Hepatic stellate cell (primary cell): ENCODE results near the gene TLK1.

Source experiments
- DNase-seq: peaks from one replicate; pipeline ENCODE4 v3.0.0; 2011; ENCODE audit warnings: low spot score

TLK1 gene

GRCh38 chr2:171160119-171160955 is at the start of gene TLK1:
Gene TLK1, minus strand, starts transcription at chr2:171160893. Its CDS starts 465 bp downstream, at chr2:171160428.
- DNase-seq: peak; percentile 65

DNA sequence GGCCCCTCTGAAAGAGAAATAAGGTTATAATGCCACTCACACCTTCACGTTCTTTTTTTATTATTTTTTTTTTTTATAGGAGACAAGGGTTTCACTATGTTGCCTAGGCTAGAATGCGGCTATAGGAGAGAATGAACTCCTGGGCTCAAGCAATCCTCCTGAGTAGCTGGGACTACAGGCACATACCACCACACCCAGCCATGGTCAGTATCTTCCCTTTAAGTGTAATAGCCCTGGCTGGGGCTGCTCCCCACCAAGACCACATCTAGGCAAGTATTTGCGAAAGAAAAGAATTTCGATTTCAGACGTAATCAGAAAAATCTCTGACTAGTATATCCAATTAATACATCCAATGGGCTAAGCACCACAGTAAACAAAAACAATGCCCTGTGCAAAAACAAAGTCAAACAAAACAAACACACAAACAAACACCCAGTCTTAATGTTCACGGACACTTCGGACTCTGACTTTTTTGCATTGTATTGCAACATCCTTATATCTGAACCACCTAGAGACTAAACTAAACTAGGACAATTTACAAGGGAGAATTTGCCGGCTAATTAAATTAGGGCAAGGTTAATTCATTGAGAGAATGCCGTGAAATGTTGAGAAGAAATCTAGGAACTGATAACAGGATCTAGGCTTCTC is 49.6 kb upstream of the TLK1 start:
- DNase-seq: no peak

- DNase-seq: no peak
Observed at GRCh38 chr2:171208657-171209056, 48.0 kb upstream of the TLK1 start.

- DNase-seq: no peak
Observed at GRCh38 chr2:171206422-171207115, 45.9 kb upstream of the TLK1 start.

DNA sequence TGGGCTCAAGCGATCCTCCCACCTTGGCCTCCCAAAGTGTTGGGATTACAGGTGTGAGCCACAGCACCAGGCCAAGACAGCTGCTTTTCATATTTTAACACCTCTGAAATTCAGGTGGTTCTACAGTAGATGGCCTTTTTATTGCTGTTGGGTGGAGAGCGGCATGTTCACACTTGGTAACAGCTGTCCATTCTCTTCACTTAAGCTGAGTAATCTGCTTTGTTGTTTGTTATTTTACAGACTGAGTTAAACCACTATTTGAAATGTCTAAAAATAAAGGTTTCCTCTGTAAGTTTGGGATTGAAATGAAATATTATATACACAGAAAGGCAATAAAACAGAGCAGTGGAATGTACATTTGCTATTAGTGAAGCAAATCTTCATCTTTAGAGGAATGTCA is 44.9 kb upstream of the TLK1 start:
- DNase-seq: no peak

- no peak for DNase-seq
Observed at GRCh38 chr2:171201767-171202166, 41.1 kb upstream of the TLK1 start.

- no peak for DNase-seq
Observed at GRCh38 chr2:171201271-171201670, 40.6 kb upstream of the TLK1 start.

DNA sequence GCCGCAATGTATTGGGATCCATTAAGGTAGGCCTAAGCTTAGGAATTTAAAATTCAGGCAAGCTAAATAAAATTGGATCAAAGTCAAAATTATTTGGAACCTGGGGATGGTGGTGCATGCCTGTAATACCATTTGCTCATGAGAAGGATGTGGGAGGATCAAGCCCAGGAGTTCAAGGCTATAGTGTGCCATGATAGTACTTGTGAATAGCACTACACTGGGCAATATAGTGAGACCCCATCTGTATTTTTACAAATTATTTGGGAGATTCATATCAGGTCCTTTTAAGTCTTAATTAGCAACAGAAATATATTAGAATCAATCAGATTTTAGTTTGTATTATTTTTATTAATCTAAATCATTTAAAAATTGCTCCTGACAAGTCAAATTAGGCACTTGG is 39.8 kb upstream of the TLK1 start:
- DNase-seq: no peak

- no peak for DNase-seq
Observed at GRCh38 chr2:171191021-171191420, 30.3 kb upstream of the TLK1 start.

DNA sequence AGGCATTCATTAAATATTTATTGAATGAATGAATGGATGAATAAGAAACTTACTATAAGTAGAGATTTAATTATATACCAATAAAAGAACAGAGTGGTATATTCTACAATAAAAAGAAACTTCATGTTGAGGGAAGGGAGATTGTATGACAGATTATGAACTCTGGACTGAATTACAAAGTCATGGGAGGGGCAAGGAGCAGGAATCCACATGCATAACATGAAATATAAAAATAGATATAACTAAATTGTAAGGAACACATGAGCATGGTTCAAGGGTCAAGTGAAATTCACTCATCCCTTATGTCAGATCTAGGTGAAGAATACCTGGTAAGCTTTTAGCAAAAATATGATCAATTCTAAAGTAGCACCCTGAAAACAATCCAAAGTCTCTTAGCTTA is 27.1 kb upstream of the TLK1 start:
- no peak for DNase-seq

GRCh38 chr2:171187177-171187576 is 26.5 kb upstream of the TLK1 start:
- no peak for DNase-seq

DNA sequence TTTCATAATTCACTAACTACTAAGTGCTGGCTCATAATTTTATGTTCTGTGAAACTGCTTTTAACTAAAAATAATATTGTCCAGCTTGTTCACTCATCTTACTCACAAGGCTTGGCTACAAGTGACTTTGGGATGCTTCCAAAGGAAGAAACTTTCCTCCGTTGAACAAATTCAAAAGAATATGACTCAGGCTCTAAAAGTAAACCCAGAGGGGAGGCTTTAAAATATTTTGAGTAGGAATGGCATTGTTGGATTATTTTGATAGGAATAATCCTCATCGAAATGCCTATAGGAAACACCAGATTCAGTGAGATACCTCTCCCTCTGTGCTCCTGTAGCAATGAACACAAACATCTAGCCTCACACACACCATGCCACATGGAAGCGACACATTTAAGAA is 25.2 kb upstream of the TLK1 start:
- DNase-seq: peak; percentile 66

- DNase-seq: no peak
Observed at GRCh38 chr2:171185165-171185818, 24.6 kb upstream of the TLK1 start.

DNA sequence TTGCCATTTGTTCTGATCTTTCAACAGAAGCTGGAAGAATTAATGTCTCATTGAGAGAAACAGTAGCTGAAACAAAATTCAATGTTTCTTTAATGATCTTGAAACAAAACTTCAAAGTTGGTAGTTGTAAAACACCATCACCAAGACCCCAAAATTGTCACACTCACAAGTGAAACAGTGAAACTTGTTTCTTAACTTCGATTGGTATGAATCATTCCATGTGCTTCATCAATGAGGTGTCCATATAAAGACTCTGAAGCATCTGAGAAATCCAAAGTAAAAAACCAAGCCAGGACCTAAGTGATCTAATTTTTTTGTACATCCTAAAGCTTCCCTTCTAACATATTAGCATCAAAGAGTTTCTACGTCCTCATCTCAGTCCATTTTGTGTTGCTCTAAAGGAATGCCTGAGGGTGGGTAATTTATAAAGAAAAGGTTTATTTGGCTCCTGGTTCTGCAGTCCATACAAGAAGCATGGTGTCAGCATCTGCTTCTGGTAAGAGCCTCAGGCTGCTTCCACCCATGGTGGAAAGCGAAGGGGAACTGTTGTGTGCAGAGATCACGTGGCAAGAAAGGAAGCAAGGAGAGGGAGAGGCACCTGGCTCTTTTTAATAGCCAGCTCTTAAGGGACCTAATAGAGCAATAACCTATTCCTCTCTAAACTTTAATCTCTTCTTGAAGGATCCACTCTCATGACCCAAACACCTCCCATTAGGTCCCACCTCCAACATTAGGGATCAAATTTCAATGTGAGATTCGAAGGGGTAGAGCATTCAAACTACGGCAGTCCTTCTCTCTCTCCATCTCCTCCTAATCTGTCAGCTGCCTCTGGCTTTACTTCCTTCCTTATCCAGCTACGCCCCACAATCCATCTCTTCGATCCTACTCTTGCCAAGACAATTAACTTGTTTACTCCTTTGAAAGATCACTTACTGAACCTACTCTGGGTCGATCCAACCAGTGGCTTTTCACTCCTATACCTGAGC is 20.7 kb upstream of the TLK1 start:
- DNase-seq: no peak

DNA sequence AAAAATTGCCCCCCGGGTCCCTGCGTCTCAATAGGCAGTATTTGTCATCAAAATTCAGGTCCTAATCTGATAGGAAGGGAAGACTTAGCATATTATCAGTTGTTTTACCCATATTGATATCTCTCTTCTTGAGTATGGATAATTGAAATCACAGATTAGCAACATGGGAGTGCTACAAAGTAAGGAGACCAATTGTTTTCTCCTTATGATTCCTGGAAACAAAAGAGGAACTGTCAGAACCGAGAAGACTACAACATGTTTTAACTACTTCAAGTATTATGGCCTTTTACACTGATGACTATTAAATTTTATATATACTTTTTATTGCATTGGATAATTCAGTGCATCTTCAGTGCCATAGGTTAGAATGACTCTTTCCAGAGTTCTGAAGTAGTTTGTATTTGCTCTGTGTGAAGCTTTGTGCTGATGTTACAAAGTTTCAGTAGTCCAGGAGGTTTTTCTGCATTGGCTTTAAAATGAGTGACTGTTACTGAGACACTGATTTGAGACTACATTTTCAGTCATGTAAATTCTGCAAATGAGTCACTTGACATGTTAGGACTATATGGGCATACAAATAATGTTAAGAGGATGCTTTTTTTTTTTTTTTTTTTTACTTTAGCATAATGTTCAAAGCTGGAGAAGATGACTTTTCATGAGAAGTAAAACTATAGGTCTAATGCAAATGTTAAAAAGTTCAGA is 19.7 kb upstream of the TLK1 start:
- no peak for DNase-seq

DNA sequence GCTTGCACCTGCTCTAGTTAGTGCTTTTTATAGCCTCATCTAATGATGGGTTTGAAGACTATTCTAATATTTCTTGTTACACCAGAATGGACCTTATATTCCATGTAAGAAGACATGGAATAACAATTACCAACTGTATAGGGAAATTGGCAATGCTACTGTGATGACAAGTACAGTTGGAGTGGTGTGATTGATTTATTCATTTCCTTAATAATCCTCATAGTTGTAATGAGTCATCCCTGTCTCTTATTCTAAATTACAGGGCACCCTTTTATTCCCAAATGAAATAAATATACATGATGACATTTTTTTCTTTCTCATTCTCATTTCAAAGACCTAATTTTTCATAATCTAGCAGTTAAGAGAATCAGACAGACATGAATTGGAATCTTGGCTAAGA is 18.3 kb upstream of the TLK1 start:
- DNase-seq: no peak

GRCh38 chr2:171176516-171176915 is 15.8 kb upstream of the TLK1 start:
- DNase-seq: no peak

DNA sequence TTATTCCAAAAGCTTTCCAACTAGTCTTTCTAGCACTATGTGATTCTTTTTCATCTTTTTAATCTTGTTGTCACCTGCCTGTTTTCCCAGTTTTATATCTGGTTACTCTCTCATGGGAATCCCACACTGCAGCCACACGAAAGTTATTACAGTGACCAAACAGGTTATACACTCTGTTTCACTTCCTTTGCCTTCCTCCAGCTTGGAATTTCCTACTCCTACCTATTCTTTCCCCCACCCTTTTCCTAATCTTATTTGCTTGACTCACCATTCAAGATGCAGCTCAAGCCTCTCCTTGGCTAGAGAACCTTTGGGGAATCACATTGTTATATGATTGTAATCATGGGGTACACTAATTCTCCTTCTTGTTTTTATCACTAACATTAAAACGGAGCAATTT is 13.4 kb upstream of the TLK1 start:
- DNase-seq: no peak

DNA sequence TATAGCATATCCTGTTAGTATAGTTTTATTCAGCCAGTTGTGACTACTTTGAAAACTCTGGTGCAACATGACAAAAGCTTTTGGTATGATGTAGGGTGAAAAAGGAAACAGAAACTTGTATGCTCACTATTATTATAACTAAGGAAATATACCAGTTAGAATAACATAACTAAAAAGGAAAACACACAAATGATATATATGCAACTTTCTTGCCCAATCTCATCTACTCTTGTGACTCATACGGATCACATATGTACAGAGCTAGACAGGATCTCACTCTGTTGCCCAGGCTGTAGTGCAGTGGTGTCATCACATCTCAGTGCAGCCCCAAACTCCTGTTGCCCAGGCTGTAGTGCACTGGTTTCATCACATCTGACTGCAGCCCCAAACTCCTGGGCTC is 12.4 kb upstream of the TLK1 start:
- DNase-seq: peak; percentile 11

DNA sequence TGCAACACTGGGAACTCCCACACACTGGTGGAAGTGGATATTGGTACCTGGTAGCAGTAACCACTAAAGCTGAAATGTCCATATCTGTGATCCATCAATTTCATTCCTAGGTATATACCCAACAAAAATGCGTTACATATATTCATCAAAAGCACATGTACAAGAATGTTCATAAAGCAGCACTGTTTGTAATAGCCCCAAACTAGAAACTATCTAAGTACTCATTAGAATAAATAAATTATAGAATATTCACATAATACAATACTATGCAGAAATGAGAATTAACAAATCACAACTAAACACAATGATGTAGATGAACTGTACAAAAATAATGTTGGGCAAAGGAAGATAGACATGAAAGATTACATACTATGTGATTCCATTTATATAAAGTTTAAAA is 11.1 kb upstream of the TLK1 start:
- DNase-seq: no peak

DNA sequence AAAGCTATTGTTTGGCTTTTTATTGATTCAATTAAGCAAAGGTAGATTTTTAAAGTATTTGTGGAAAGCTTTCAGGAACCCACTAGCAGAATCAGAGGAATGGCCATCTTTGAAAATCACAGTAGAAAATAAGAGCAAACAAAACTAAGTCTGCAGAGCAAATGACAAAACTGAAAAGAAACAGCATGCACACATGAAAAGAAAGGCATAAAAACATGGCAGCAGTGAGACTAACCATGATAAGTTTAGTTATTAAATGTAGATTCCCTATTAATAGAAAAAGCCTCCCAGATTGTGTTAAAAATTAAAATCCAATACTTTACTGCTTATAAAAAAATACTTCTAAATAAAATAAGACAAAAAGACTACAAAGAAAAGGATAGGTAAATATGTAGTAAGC is 9.1 kb upstream of the TLK1 start:
- no peak for DNase-seq
